HEK293T (cell line): ENCODE results near the gene GIN1.

ENCODE experiments used
- FOXK2 ChIP-seq: fragments of 450-650 bp; IDR thresholded peaks from 2 replicates; pipeline ENCODE4 v1.6.1; 2016; ENCODE audit warnings: mild to moderate bottlenecking
- FOXM1 ChIP-seq: fragments of 450-650 bp; IDR thresholded peaks from 2 replicates; pipeline ENCODE4 v1.6.1; 2017; ENCODE audit warnings: mild to moderate bottlenecking, borderline replicate concordance
- PKNOX1 ChIP-seq: fragments of 450-650 bp; IDR thresholded peaks from 2 replicates; pipeline ENCODE4 v1.6.1; 2016
- SP1 ChIP-seq: fragments of 450-650 bp; IDR thresholded peaks from 2 replicates; pipeline ENCODE4 v1.6.1; 2017
- SUZ12 ChIP-seq: fragments of 450-650 bp; IDR thresholded peaks from 2 replicates; pipeline ENCODE4 v1.6.1; 2016; ENCODE audit warnings: mild to moderate bottlenecking
- TARDBP ChIP-seq: fragments of 450-650 bp; IDR thresholded peaks from 2 replicates; pipeline ENCODE4 v1.6.1; 2016
- ZNF384 ChIP-seq: fragments of 450-650 bp; IDR thresholded peaks from 2 replicates; pipeline ENCODE4 v1.6.1; 2016

DNA sequence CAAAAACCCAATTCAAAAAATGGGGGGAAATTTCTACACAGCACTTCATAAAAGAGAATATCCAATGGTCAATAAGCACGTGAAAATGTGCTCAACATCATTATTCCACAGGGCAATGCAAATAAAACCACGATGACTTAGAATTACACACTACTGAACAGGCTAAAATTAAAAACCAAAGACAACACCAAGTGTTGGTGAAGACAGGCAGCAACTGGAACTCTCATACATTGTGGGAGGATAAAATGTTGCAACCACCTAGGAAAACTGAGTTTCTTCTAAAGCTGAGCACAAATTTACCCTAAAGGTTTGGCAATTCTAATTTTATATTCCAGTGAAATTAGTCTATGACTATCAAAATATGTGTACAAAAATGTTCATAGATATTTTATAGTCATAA, 9.5 kb downstream of the GIN1 start:
- TF ChIP-seq FOXM1 = no peak
- TF ChIP-seq SUZ12 = no peak
- TF ChIP-seq SP1 = no peak
- TF ChIP-seq TARDBP = no peak
- no peak for TF ChIP-seq FOXK2
- no peak for TF ChIP-seq PKNOX1
- no peak for TF ChIP-seq ZNF384
